ENCODE measurements around the gene IKZF1.

Gene IKZF1

GRCh38 chr7:50418086-50418515 is 113.6 kb downstream of the IKZF1 start:
- peak; percentile 83 for DNase-seq

DNA sequence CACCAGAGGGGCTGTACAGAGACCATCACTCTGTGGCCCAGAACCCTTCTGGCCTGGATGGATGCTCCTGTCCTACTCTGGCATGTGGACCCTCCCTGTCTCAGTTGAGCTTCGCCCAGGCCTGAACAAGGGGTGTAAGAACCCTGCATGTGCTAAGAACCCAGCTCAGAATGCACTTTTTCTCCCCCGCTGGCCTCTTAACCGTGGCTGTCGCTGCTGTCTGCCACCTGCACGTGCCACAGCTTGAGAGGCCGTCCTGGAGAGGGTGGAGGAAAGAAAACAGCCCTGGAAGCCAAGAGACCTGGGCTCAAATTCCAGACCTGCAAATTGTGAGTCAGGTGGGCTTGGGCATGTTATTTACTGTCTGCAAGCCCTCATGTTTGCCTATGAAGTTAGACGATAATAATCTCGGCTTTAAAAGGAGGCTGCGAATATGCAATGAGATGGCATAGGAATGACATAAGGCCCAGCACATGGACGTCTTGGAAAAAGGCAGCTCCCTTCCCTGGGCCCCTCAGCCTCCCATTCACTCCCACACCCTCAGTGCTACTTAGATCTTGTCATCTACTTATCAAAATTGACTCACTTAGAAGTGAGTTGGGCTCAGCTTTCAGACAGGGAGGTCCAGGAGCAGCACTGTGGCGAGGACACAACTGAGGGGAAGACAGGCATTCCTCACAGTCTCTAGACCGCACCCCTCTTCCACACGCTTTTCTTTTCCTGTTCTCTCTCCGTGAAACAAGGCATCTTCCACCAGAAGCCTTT is 114.2 kb downstream of the IKZF1 start:
- DNase-seq, result no peak

- no peak for DNase-seq
Measured at GRCh38 chr7:50421043-50421442, 116.5 kb downstream of the IKZF1 start.

- no peak for DNase-seq
Measured at GRCh38 chr7:50422858-50423257, 118.3 kb downstream of the IKZF1 start.

DNA sequence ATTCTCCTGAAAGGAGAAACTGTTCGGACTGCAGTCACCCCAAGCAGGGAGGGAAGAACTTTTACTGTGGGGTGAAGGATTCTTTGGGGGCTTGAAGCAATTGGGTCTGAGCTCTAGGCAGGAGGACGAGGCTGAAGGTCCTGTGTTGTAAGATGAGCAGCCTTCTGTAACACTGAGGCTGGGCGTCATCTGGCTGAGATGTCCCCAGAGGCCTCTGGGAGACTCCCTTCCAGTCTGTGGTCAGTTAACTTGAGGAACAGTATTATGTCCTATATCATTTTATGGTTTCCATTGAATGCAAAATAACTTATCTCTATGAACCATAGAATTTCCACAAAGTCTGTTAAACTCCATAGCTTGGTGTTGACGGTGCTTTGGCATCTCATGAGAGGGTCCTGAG is 119.3 kb downstream of the IKZF1 start:
- no peak for DNase-seq

DNA sequence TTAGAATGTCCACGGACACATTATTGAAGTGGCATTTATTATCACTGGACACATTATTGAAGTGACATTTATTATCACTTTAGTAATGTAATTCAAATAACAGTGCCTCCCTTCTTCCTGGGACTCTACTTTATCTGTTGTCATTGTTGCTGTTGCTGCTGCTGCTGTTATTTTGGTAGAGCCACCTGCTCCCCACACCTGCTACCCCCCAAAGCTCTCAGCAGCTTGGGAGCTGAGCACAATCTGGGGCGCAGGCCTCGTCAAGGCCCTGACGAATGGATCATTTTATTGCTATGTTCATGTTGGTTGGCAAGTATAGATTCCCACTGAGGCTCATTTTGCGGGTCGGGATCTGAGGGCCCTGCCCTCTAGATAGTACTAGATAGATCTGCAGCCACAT is 120.8 kb downstream of the IKZF1 start:
- no peak for DNase-seq

DNA sequence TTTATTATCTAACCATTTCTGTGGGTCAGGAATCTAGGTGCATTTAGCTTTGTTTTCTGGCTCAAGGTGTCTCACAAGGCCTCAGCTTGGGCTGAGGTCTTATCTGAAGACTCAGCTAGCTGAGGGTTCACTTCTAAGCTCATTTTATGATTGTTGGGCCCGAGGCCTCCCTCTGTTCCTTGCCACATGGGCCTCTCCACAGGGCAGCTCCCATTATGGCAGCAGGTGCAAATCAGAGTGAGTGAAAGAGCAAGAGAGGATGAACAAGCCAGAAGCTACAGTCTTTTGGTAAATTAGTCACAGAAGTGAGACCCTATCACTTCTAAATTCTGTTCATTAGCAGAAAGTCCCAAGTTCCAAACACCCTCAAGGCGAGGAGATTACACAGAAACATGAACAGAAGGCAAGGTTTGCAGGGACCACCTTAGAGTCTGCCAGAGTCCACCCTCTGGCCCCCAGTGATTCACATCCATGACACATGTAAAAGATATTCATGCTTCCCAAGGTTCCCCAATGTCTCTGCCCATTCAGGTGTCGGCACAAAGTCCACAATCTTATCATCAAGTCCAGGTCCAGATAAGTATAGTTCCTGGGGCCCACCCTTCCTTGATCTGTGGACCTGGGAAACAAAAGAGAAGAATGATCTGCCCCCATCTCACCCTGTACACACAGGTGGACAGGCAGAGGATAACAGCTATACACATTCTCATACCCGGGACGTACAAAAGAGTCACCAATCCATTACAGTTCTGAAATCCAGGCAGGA is 121.9 kb downstream of the IKZF1 start:
- no peak for DNase-seq

GRCh38 chr7:50427518-50427917 is 123.0 kb downstream of the IKZF1 start:
- no peak for DNase-seq

- DNase-seq, result no peak
Measured at GRCh38 chr7:50428911-50429310, 124.4 kb downstream of the IKZF1 start.

DNA sequence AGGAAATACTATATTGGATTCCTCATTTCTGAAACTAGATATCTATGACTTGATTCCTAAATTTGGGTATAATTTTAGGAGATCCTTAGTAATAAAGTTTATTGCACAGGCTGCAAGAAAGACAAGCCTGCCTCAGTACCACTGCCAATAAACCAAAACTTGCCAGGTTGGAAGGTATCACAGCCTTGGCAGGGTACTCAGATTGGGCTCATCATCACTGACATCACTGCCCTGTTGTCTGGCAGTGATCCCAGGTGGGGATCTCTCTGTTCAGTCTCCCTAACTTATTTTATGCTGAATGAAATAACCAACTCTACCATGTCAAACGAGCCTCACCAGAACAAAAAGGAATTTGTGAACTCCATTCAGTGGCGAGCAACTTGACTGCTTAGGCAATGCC is 126.8 kb downstream of the IKZF1 start:
- DNase-seq, result no peak

- DNase-seq, result no peak
Measured at GRCh38 chr7:50431722-50432305, 127.3 kb downstream of the IKZF1 start.

DNA sequence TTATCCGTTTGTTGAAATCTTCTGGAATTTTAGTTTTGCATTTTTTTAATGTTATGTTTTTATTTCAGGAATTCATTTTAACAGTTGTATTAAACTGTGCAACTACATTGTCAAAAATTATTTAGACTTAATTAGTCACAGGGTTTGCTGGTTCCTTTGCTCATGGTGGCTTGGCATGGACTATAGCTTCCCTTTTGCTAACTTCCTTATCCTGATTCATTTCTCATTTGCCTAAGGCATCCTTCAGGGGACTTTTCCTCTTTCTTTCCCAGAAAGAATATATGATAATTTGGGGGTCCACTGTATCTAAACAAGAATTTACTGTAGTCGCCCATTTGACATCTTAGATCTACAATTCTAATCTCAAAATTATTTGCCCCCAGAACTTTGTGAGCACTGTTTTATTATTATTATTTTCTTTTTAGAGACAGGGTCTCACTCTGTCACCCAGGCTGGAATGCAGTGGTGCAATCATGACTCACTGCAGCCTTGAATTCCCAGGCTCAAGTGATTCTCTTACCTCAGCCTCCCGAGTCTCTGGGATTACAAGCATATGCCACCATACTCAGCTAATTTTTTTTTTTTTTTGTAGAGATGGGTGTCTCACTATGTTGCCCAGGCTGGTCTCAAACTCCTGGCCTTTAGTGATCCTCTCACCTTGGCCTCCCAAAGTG is 131.8 kb downstream of the IKZF1 start:
- DNase-seq, result peak; percentile 18

DNA sequence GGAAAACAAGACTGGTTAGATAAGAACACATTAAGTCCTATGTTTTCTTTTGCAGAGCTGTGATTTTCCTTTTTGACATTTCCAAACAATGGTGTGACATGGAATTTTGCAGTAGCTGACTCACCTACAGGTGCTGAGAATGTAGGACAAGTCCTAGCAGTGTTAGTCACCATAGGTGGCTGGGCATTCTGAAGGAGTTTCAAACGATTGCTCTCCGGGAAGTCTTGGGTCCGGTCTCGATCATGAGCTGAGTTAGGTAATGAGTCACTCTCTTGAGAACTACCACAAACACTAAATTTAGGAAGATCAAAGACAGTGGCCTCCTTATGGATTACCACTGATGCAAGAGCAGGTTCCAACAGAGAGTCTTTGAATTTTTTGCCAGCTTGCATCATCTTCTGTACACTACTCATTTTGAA is 142.0 kb downstream of the IKZF1 start:
- peak; percentile 77 for DNase-seq

GRCh38 chr7:50448823-50449222 is 144.3 kb downstream of the IKZF1 start:
- DNase-seq, result no peak

DNA sequence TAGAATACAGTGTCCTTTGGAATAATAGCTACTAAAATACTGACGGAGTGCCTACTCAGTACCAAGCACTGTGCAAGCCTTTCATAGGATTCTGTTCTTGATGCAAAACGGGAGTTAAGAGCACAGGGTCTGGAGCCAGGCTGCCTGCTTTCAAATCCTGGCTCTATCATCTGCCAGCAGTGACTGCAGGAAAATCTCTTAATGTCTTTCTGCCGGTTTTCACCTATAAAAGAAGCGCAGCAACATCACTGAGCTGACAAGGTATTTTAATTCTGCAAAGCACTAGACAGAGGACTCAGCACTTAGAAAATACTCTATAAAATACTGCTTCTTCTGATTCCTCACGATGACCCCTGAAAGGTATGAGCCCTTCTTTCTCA is 145.0 kb downstream of the IKZF1 start:
- DNase-seq, result peak; percentile 56

- peak; percentile 56 for DNase-seq
Measured at GRCh38 chr7:50449881-50450589, 145.5 kb downstream of the IKZF1 start, which contains the start of gene FIGNL1. TSS of gene FIGNL1 (minus strand) at chr7:50450350. CDS start at chr7:50447287, 3,063 bp downstream.

DNA sequence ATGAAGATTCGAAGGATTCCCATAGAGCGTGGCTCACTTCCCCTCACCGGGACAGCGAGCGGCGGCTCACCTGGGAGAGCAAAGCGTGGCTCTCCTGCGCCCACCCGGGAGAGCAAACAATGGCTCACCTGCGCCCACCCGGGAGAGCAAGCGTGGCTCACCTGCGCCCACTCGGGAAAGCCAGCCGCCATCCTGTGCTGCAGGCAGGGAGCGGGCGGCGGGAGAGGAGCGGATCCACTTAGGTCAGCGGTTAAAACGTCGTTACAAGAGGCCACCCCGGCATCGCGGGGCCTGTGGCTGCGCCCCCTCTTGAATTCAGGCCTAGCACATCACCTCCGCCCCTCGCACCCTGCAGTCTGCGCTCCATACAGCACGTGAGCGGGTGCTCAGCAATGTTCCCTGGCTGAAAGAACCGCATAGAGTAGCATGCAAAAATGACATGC is 146.1 kb downstream of the IKZF1 start:
- DNase-seq, result no peak
